Measurements from ENCODE around the gene ZMYND10. TPM values are rescaled to one million over a fixed set of nuclear protein-coding genes. Genes with fewer than 3 reads are reported as not detected.
A peak's percentile ranks its signal among the peaks of the same experiment; 100 is the strongest.

ZMYND10 gene
- total RNA-seq, 1 experiment from 2014 or later = 0.29 TPM

DNA sequence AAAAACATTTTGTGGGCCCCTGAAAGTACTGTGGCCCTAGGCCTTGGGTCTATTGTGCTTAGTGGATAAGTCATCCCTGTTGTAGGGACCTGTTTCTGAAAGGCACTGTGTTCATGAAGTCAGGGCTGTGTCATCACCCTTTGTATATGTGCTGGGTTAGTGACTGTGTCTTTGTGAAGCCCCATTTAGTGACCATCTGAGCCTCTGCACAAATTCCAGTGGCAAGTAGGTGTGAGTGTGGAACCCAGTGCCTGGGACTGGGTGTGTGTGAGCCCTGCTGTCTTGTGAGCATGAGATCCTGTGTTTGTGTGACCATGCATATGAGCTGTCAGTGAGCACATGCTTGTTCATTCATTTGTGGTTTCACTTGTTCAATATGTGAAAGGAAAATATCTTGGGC lies 40.9 kb downstream of the ZMYND10 start:
- CTCF ChIA-PET = no interaction called here
- intact Hi-C loops (cut with micrococcal nuclease; ENCODE audit: unreplicated experiment) = no loop called here
- POLR2A ChIA-PET = no interaction called here

GRCh38 chr3:50303013-50303815 lies 42.3 kb downstream of the ZMYND10 start, which contains the start of gene HYAL1:
TSS of gene HYAL1 (minus strand) at chr3:50303574. CDS start at chr3:50302956, 618 bp downstream.
- peak; percentile 65 to 67 for DNase-seq
- no peaks in the 10 kb centered on the region for H3K27me3 ChIP-seq (replicated peaks; ENCODE audit: control insufficient read depth, insufficient read depth, low read length)
- intact Hi-C loops (cut with micrococcal nuclease; ENCODE audit: unreplicated experiment) = no loop called here
- TSS peak; percentile 30 for BruUV-seq (replicated peaks)
- POLR2A ChIA-PET = no interaction called here
- H3K9me3 ChIP-seq = peaks cover 15% of the 10 kb centered on the region
- Mint-ChIP-seq H3K9me3 (ENCODE audit: unreplicated experiment) (no peaks in the 10 kb centered on the region), H3K4me1 (ENCODE audit: low read depth, unreplicated experiment) (peaks cover 7% of the 10 kb centered on the region), H3K4me3 (ENCODE audit: unreplicated experiment) (no peak within 1 kb of the TSS), H3K36me3 (ENCODE audit: insufficient read depth, unreplicated experiment) (peaks cover 11% of the 10 kb centered on the region), H3K27ac (ENCODE audit: unreplicated experiment) (no peak within 1 kb of the TSS), H3K27me3 (ENCODE audit: insufficient read depth, unreplicated experiment) (no peaks in the 10 kb centered on the region)
- H3K4me3 ChIP-seq (ENCODE audit: low read depth, low read length) = no peak within 1 kb of the TSS
- TF ChIP-seq CTCF (IDR thresholded peaks at IDR 0.05; ENCODE audit: insufficient read depth in 1 of 2, low read depth in 1 of 2, low read length in 1 of 2, severe bottlenecking in 1 of 2, unreplicated experiment in 1 of 2) = peak in 1 of 2 experiments; percentile 40
- no peaks in the 10 kb centered on the region; the same call in 1 of the 2 replicates for H3K36me3 ChIP-seq (ENCODE audit: control insufficient read depth, insufficient read depth, low read length)
- H3K4me1 ChIP-seq = peaks cover 17% of the 10 kb centered on the region
- CTCF ChIA-PET = interaction anchor here (0.7 to 1.5 kb wide), 4 partner anchors 12 to 34 kb away, joined by 3 to 12 read pairs (median 4); no protein-coding TSS in a partner anchor

More for the DNA sequence above, 40.9 kb downstream of the ZMYND10 start:
- no peaks in the 10 kb centered on the region for H3K27me3 Mint-ChIP-seq (ENCODE audit: insufficient read depth, unreplicated experiment)
- Histone ChIP-seq H3K27me3 (replicated peaks; ENCODE audit: control insufficient read depth, insufficient read depth, low read length) (no peaks in the 10 kb centered on the region), H3K9me3 (peaks cover 24% of the 10 kb centered on the region), H3K36me3 (ENCODE audit: control insufficient read depth, insufficient read depth, low read length) (no peaks in the 10 kb centered on the region; the same call in 1 of the 2 replicates), H3K4me3 (ENCODE audit: low read depth, low read length) (no peak overlapping the region), H3K4me1 (peaks cover 21% of the 10 kb centered on the region)
- peaks cover 4% of the 10 kb centered on the region for H3K36me3 Mint-ChIP-seq (ENCODE audit: insufficient read depth, unreplicated experiment)
- DNase-seq = no peak
- TF ChIP-seq CTCF (IDR thresholded peaks at IDR 0.05; ENCODE audit: insufficient read depth in 1 of 2, low read depth in 1 of 2, low read length in 1 of 2, severe bottlenecking in 1 of 2, unreplicated experiment in 1 of 2) = no peak
- H3K4me1 Mint-ChIP-seq (ENCODE audit: low read depth, unreplicated experiment) = peaks cover 5% of the 10 kb centered on the region
- no TSS peak for BruUV-seq (replicated peaks)
- H3K4me3 Mint-ChIP-seq (ENCODE audit: unreplicated experiment) = no peak overlapping the region
- H3K9me3 Mint-ChIP-seq (ENCODE audit: unreplicated experiment) = no peaks in the 10 kb centered on the region
- no peak overlapping the region for H3K27ac Mint-ChIP-seq (ENCODE audit: unreplicated experiment)

DNA sequence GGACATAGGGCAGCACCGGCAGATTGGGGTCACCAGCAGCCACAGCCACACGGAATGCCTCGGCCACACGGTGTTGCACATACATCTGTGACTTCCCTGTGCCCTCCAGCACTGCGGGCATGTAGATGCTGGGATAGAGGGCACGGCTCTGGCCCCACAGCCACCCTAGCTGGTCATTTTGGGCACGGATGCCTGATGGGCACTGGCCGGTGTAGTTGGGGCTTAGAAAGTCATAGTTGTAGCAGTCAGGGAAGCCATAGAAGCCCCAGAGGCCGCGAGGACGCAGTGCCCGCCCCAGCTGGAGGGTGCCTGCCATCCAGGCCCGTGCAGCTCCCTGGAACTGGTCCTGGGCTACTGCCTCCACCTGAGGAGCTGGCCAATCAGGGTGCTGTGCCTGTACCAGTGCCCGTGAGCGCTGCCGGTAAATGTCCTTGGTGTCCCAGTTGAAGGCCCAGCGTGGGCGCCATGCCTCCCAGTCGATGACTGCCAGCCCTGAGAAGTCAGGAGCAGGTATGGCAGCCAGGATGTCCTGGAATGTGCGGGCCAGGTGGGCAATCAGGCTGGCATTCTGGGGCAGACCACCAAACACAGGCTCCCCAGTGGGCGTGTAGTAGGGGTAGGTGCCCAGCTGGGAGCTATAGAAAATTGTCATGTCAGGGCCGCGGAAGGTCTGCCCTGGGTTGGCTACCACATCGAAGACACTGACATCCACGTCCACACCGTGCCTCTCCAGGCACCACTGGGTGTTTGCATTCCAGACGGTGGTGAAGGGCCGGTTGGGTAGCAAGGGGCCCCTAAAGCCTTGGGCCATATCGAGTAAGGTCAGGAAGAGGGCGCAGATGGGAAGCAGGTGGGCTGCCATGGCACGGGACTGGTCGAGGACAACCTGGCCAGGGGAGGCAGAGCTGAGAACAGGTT lies 43.2 kb downstream of the ZMYND10 start:
- no peaks in the 10 kb centered on the region; the same call in 1 of the 2 replicates for H3K36me3 ChIP-seq (ENCODE audit: control insufficient read depth, insufficient read depth, low read length)
- POLR2A ChIA-PET = interaction anchor here (0.6 kb wide), 2 partner anchors 10 to 38 kb away, joined by 3 to 6 read pairs; partner anchors contain the start of gene IFRD2
- intact Hi-C loops (cut with micrococcal nuclease; ENCODE audit: unreplicated experiment) = no loop called here
- H3K4me1 ChIP-seq = peaks cover 20% of the 10 kb centered on the region
- DNase-seq = no peak
- Mint-ChIP-seq H3K36me3 (ENCODE audit: insufficient read depth, unreplicated experiment) (peaks cover 11% of the 10 kb centered on the region), H3K4me3 (ENCODE audit: unreplicated experiment) (no peak overlapping the region), H3K27ac (ENCODE audit: unreplicated experiment) (no peak overlapping the region), H3K9me3 (ENCODE audit: unreplicated experiment) (no peaks in the 10 kb centered on the region), H3K27me3 (ENCODE audit: insufficient read depth, unreplicated experiment) (no peaks in the 10 kb centered on the region), H3K4me1 (ENCODE audit: low read depth, unreplicated experiment) (peaks cover 11% of the 10 kb centered on the region)
- peaks cover 10% of the 10 kb centered on the region for H3K9me3 ChIP-seq
- no TSS peak for BruUV-seq (replicated peaks)
- no peak for TF ChIP-seq CTCF (IDR thresholded peaks at IDR 0.05; ENCODE audit: insufficient read depth in 1 of 2, low read depth in 1 of 2, low read length in 1 of 2, severe bottlenecking in 1 of 2, unreplicated experiment in 1 of 2)
- CTCF ChIA-PET = interaction anchor here (1.2 to 1.5 kb wide), 2 partner anchors 13 to 22 kb away, joined by 4 to 12 read pairs; no protein-coding TSS in a partner anchor
- no peaks in the 10 kb centered on the region for H3K27me3 ChIP-seq (replicated peaks; ENCODE audit: control insufficient read depth, insufficient read depth, low read length)
- no peak overlapping the region for H3K4me3 ChIP-seq (ENCODE audit: low read depth, low read length)
